SHP77 treated with DMSO at 0.1 percent for 48 hours (cell line): Measurements from ENCODE around the gene FGF8.

Experiments used
- DNase-seq: peaks from one replicate; lab custom pipeline; 2025; lab: John Stamatoyannopoulos, UW

Gene FGF8

GRCh38 chr10:101781984-101782810 lies 6.3 kb upstream of the FGF8 start:
- DNase-seq, result no peak

- DNase-seq, result no peak
These were observed 5.7 kb upstream of the FGF8 start for GRCh38 chr10:101781655-101781983.

- no peak for DNase-seq
These were observed 5.1 kb upstream of the FGF8 start for GRCh38 chr10:101780818-101781654.

- no peak for DNase-seq
These were observed 4.4 kb upstream of the FGF8 start for GRCh38 chr10:101780187-101780817.

- no peak for DNase-seq
These were observed 3.8 kb upstream of the FGF8 start for GRCh38 chr10:101779544-101780186.

GRCh38 chr10:101778781-101779543 lies 3.0 kb upstream of the FGF8 start:
- no peak for DNase-seq

- DNase-seq, result no peak
These were observed 2.4 kb upstream of the FGF8 start for GRCh38 chr10:101778151-101778780.

GRCh38 chr10:101777619-101778145 lies 1.8 kb upstream of the FGF8 start:
- no peak for DNase-seq

- DNase-seq, result no peak
These were observed 375 bp upstream of the FGF8 start for GRCh38 chr10:101776161-101776817.

GRCh38 chr10:101774589-101775272 lies 1.2 kb downstream of the FGF8 start:
- DNase-seq, result no peak

- DNase-seq, result no peak
These were observed 1.9 kb downstream of the FGF8 start for GRCh38 chr10:101773923-101774588.

GRCh38 chr10:101772895-101773761 lies 2.8 kb downstream of the FGF8 start:
- DNase-seq, result no peak

- no peak for DNase-seq
These were observed 3.7 kb downstream of the FGF8 start for GRCh38 chr10:101772017-101772894.

- DNase-seq, result no peak
These were observed 4.5 kb downstream of the FGF8 start for GRCh38 chr10:101771380-101771779.

- no peak for DNase-seq
These were observed 5.3 kb downstream of the FGF8 start for GRCh38 chr10:101770331-101771215.

GRCh38 chr10:101769541-101770180 lies 6.3 kb downstream of the FGF8 start:
- DNase-seq, result no peak
